Measurements from ENCODE around the gene POLR2C.
A peak's percentile ranks its signal among the peaks of the same experiment; 100 is the strongest.

Gene POLR2C

DNA sequence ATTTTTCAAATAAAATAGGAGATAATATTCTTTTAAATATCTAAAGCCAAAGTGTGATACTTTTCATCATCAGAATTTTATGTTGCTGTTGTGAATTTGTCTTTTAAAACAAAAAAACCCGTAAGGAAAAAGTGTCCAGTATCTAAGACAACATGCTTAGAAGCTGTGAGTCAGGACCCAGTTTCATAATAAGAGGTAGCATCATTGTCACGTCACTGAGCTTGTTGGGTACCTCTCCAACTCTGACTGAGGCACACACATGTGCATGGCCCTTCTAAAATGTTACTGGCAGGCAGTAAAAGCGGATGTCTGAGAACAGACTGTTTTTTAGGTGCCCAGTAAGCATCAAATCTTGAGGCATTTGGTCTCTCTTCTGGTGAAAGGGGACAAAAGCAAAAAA is 17.8 kb upstream of the POLR2C start:
- no peaks in the 10 kb centered on the region for H3K27me3 ChIP-seq (replicated peaks)
- H3K36me3 ChIP-seq (replicated peaks), result peaks cover 12% of the 10 kb centered on the region
- peak; percentile 9 for DNase-seq
- in situ Hi-C loops (cut with HindIII; ENCODE audit: low pct_ligation_motif_present, low sequenced_read_pairs), result no loop called here
- TF ChIP-seq, protein P1, sequence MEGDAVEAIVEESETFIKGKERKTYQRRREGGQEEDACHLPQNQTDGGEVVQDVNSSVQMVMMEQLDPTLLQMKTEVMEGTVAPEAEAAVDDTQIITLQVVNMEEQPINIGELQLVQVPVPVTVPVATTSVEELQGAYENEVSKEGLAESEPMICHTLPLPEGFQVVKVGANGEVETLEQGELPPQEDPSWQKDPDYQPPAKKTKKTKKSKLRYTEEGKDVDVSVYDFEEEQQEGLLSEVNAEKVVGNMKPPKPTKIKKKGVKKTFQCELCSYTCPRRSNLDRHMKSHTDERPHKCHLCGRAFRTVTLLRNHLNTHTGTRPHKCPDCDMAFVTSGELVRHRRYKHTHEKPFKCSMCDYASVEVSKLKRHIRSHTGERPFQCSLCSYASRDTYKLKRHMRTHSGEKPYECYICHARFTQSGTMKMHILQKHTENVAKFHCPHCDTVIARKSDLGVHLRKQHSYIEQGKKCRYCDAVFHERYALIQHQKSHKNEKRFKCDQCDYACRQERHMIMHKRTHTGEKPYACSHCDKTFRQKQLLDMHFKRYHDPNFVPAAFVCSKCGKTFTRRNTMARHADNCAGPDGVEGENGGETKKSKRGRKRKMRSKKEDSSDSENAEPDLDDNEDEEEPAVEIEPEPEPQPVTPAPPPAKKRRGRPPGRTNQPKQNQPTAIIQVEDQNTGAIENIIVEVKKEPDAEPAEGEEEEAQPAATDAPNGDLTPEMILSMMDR (IDR thresholded peaks at IDR 0.05; ENCODE audit: low read depth, low read length, missing control alignments), result no peak
- no peak overlapping the region for H3K4me3 ChIP-seq (ENCODE audit: low read depth, low read length)
- no peak overlapping the region for H3K27ac ChIP-seq

DNA sequence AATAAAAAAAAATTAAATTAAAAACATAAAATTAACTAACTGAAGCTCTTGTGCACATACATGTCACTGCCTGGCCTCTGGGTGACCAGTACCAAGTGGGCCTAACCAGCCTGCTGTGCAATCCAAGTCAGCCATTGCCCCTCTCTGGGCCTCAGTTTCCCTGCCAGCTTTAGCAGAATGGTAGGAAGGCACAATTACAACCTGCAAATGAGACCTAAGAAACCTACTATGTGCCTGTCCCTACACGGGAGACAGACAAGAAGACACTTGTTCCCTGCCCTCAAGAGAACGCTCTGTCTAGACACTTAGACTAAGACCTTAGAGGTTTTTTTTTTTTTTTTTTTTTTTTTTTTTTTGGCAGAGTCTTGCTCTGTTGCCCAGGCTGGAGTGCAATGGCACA is 17.0 kb upstream of the POLR2C start:
- TF ChIP-seq, protein P1 (IDR thresholded peaks at IDR 0.05; ENCODE audit: low read depth, low read length, missing control alignments), result no peak
- DNase-seq, result no peak
- no peaks in the 10 kb centered on the region for H3K27me3 ChIP-seq (replicated peaks)
- peaks cover 4% of the 10 kb centered on the region for H3K36me3 ChIP-seq (replicated peaks)
- no peak overlapping the region for H3K4me3 ChIP-seq (ENCODE audit: low read depth, low read length)
- H3K27ac ChIP-seq, result no peak overlapping the region
- in situ Hi-C loops (cut with HindIII; ENCODE audit: low pct_ligation_motif_present, low sequenced_read_pairs), result no loop called here

DNA sequence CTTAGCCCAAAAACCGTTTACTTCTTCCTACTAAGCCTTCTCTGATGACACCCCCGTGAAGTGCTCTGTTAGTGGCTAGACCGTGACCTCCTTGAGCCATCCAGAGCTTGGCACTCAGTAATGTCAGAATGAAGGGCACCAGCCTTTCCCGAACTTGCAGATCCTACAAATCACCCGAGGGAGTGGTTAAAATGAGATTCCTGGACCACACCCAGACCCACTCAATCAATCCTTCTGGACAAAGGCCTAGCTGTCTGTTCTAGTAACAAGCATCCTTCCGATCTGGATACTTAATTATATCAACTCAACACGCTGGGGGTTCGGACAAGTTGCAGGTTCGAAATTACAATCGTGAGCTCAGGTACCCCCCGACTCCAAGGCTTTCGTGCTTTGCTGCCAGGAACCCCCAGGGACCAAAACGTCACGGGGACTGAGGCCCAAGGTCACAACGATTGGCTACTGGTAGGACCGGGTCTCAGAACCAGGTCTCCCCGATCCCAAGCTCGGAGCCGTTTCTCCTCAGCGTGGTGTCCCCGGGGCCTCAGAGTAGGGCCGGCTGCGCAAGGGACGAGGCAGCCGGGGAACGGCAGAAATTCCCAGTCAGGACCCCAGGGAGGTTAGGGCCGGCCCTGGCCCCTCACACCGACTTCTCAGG is 15.8 kb upstream of the POLR2C start:
- Histone ChIP-seq H3K4me3 (ENCODE audit: low read depth, low read length) (peak overlapping the region; percentile 90), H3K27me3 (replicated peaks) (no peaks in the 10 kb centered on the region), H3K36me3 (replicated peaks) (no peaks in the 10 kb centered on the region), H3K27ac (peak overlapping the region; percentile 65)
- DNase-seq, result peak; percentile 28
- TF ChIP-seq, protein P1 (IDR thresholded peaks at IDR 0.05; ENCODE audit: low read depth, low read length, missing control alignments), result no peak
- in situ Hi-C loops (cut with HindIII; ENCODE audit: low pct_ligation_motif_present, low sequenced_read_pairs), result no loop called here

DNA sequence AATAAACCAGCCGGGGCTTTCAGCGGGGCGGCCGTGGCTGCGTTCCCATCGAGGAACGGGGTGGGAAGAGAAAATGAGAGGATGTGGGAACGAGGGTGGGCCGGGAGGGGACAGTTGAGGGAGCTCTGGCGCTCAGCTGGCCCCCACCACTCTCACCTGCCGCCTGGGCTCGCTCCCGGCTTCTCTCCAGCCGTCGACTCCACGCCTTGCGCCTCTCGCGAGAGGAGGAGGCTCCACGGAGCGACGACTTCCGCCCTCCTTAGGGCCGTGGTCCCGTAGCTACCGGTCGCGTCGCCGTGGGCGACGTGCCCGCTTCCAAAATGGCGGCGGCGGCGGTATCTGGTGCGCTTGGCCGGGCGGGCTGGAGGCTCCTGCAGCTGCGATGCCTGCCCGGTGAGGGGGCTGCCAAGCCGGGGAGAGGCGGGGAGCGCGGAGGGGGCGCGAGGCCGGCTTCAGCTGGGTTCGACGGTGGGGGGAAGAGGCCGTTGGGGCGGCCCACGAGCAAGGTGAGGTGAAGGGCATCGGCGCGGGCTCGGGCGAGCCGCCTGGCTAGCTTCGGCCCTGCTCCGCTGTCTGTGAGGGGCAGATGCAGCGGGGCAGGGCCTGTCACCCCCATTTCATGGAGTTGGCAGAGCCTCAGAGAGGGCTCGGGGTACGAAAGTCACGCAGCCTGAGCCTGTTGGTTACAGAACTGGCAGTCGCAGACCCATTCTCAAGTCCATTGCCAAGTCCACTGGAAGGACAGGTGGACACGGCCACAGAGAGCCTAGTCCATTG is 15.1 kb upstream of the POLR2C start, which contains the start of the genes CIAPIN1 and COQ9:
CIAPIN1 (minus strand) TSS at position 200 of the 777 bp plus-strand sequence. CDS start 6,457 bp downstream, outside the sequence.
COQ9 (plus strand) TSS at position 294 of the 777 bp plus-strand sequence; CDS start at position 321, 27 bp downstream.
- in situ Hi-C loops (cut with HindIII; ENCODE audit: low pct_ligation_motif_present, low sequenced_read_pairs), result no loop called here
- Histone ChIP-seq H3K27me3 (replicated peaks) (no peaks in the 10 kb centered on the region), H3K36me3 (replicated peaks) (peaks cover 5% of the 10 kb centered on the region), H3K4me3 (ENCODE audit: low read depth, low read length) (peak within 1 kb of the TSS; percentile 90), H3K27ac (peak within 1 kb of the TSS; percentile 65)
- peak; percentile 90 for DNase-seq
- TF ChIP-seq, protein P1 (IDR thresholded peaks at IDR 0.05; ENCODE audit: low read depth, low read length, missing control alignments), result no peak

DNA sequence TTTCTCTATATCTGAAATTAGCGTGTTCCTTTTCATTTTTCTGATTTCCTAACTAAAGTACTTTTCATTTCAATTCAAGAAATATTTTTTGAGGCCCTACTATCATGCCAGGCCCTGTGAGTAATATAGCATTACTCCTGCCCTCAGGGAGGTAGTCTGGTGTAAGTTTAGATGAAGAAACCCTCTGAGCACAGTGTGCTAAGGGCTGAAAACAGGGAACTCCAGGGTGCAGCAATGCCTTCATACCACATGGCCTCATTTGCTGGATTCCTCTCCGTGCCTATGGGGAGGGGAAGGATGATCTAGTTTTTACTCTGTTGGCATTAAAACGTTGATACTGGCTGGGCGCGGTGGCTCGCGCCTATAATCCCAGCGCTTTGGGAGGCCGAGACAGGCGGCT is 10.5 kb upstream of the POLR2C start:
- no peak for DNase-seq
- in situ Hi-C loops (cut with HindIII; ENCODE audit: low pct_ligation_motif_present, low sequenced_read_pairs), result no loop called here
- Histone ChIP-seq H3K27me3 (replicated peaks) (no peaks in the 10 kb centered on the region), H3K36me3 (replicated peaks) (peaks cover 39% of the 10 kb centered on the region), H3K27ac (no peak overlapping the region), H3K4me3 (ENCODE audit: low read depth, low read length) (no peak overlapping the region)
- TF ChIP-seq, protein P1 (IDR thresholded peaks at IDR 0.05; ENCODE audit: low read depth, low read length, missing control alignments), result no peak
